Measurements from ENCODE around the gene DAB1. TPM values are rescaled to one million over a fixed set of nuclear protein-coding genes. Genes with fewer than 3 reads are reported as not detected.

Gene DAB1
- total and polyA plus RNA-seq, 2 of the 8 experiments (the other 6 are each of a cell fraction or from before 2014, with no cell fraction given), result 4.4 to 11.8 TPM

DNA sequence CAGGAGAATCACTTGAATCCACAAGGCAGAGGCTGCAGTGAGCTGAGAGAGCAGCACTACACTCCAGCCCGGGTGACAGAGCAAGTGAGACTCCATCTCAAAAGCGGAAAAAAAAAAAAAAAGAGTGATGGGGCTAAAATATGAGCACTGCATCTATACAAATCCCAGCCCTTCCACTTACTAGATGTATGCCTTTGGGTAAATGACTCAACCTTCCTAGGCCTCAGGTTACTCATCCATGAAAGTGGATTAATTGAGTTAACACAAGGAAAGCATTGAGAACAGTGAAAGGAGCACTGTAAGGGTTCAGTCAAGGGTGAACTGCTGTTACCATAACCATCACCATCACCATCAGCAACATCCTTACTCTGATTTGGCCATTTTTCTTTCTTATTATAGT, 231.6 kb downstream of the DAB1 start:
- H2AK5ac ChIP-seq (ENCODE audit: low read depth, low read length), result no peak overlapping the region
- no peak overlapping the region for H3K56ac ChIP-seq (replicated peaks; ENCODE audit: insufficient read length, low read depth, low read length)
- WGBS, 2 experiments (ENCODE audit: extremely low coverage in 1 of 2, insufficient coverage in 1 of 2, insufficient read length in 1 of 2, insufficient replicate concordance in 2 of 2, low coverage in 1 of 2, low lambda C conversion rate in 2 of 2, missing lambda C conversion rate in 1 of 2), result 88% methylated on average over 1 of the region's 2 CpGs; no CpG with 5 or more reads in 1 of the 2 experiments
- no peak overlapping the region for H3K4ac ChIP-seq (replicated peaks; ENCODE audit: insufficient read length, low read depth, low read length)
- no peak overlapping the region for H3K9ac ChIP-seq (replicated peaks in 1 of 4; ENCODE audit: extremely low read depth in 1 of 4, low read depth in 3 of 4, low read length in 3 of 4)
- no peak overlapping the region for H3K4me3 ChIP-seq (ENCODE audit: extremely low read depth in 1 of 4, insufficient read depth in 2 of 4, low read depth in 3 of 4, low read length in 4 of 4)
- no peak overlapping the region for H2BK12ac ChIP-seq (ENCODE audit: low read depth, low read length)
- no peaks in the 10 kb centered on the region for H3K36me3 ChIP-seq (ENCODE audit: control insufficient read depth in 2 of 4, insufficient read depth in 4 of 4, low read length in 3 of 4)
- no peak overlapping the region for H2BK20ac ChIP-seq (ENCODE audit: low read length)
- no peaks in the 10 kb centered on the region for H4K20me1 ChIP-seq (replicated peaks in 1 of 2; ENCODE audit: control insufficient read depth in 1 of 2, insufficient read depth in 2 of 2, low read length in 2 of 2)
- CTCF ChIA-PET (ENCODE audit: partially characterized antibody), result no interaction called here
- no peak overlapping the region for H3K14ac ChIP-seq (ENCODE audit: insufficient read length)
- H2BK5ac ChIP-seq (ENCODE audit: low read depth, low read length), result no peak overlapping the region
- no peak overlapping the region for H2BK15ac ChIP-seq (ENCODE audit: low read length)
- no peak overlapping the region for H3K18ac ChIP-seq (ENCODE audit: extremely low read depth, low read length)
- no peak overlapping the region for H2AFZ ChIP-seq (ENCODE audit: low read length)
- no peaks in the 10 kb centered on the region for H3K79me2 ChIP-seq (ENCODE audit: control insufficient read depth in 1 of 2, insufficient read depth in 2 of 2, low read length in 2 of 2)
- H4K91ac ChIP-seq (replicated peaks; ENCODE audit: insufficient read length, low read length), result no peak overlapping the region
- H3K9me3 ChIP-seq (ENCODE audit: insufficient read depth in 2 of 2, low read depth in 1 of 2, low read length in 1 of 2), result no peaks in the 10 kb centered on the region
- H3K23ac ChIP-seq (ENCODE audit: insufficient read length), result no peak overlapping the region
- no peaks in the 10 kb centered on the region for H3K79me1 ChIP-seq (ENCODE audit: low read depth, low read length)
- H3K27me3 ChIP-seq (replicated peaks in 1 of 4; ENCODE audit: control insufficient read depth in 3 of 4, extremely low read depth in 1 of 4, insufficient read depth in 3 of 4, low read length in 3 of 4), result 0 out of 7 replicates have a peak, but pooled peaks cover 0 to 2% (median 0%) of the 10 kb centered on the region in 4 experiments
- no peak overlapping the region for H3K27ac ChIP-seq (ENCODE audit: low read depth, low read length)
- H4K5ac ChIP-seq (ENCODE audit: insufficient read length, low read depth, low read length), result no peak overlapping the region
- H4K8ac ChIP-seq (ENCODE audit: extremely low read depth, insufficient read depth, low read length), result no peak overlapping the region
- FAIRE-seq (no peak), DNase-seq (ENCODE audit: low read depth in 1 of 2, low spot score in 2 of 2) (no peak)
- no peak overlapping the region for H3K4me2 ChIP-seq (ENCODE audit: insufficient read depth in 1 of 2, low read depth in 2 of 2, low read length in 2 of 2)
- no peaks in the 10 kb centered on the region for H3K23me2 ChIP-seq (ENCODE audit: low read depth, low read length)
- H2BK120ac ChIP-seq (replicated peaks; ENCODE audit: low read depth, low read length), result no peak overlapping the region
- peaks cover 0 to 6% (median 1%) of the 10 kb centered on the region in 4 experiments; a peak in 3 of 7 replicates for H3K4me1 ChIP-seq (replicated peaks in 1 of 4; ENCODE audit: control insufficient read depth in 3 of 4, insufficient read depth in 4 of 4, low read length in 3 of 4)
- POLR2A ChIA-PET (ENCODE audit: partially characterized antibody), result no interaction called here
- TF ChIP-seq TEAD4 (IDR thresholded peaks at IDR 0.05; ENCODE audit: low read depth, low read length) (no peak), EZH2 (IDR thresholded peaks at IDR 0.05; ENCODE audit: low read depth, low read length, severe bottlenecking) (no peak), ASH2L (IDR thresholded peaks at IDR 0.05; ENCODE audit: low read length) (no peak), EGR1 (IDR thresholded peaks at IDR 0.05; ENCODE audit: borderline replicate concordance, low read depth, low read length) (no peak), SAP30 (IDR thresholded peaks at IDR 0.05; ENCODE audit: insufficient read depth, insufficient replicate concordance, low read length) (no peak)
- TF ChIP-seq, protein P1, sequence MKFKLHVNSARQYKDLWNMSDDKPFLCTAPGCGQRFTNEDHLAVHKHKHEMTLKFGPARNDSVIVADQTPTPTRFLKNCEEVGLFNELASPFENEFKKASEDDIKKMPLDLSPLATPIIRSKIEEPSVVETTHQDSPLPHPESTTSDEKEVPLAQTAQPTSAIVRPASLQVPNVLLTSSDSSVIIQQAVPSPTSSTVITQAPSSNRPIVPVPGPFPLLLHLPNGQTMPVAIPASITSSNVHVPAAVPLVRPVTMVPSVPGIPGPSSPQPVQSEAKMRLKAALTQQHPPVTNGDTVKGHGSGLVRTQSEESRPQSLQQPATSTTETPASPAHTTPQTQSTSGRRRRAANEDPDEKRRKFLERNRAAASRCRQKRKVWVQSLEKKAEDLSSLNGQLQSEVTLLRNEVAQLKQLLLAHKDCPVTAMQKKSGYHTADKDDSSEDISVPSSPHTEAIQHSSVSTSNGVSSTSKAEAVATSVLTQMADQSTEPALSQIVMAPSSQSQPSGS (IDR thresholded peaks at IDR 0.05; ENCODE audit: low read length), result no peak
- TF ChIP-seq, protein P2, sequence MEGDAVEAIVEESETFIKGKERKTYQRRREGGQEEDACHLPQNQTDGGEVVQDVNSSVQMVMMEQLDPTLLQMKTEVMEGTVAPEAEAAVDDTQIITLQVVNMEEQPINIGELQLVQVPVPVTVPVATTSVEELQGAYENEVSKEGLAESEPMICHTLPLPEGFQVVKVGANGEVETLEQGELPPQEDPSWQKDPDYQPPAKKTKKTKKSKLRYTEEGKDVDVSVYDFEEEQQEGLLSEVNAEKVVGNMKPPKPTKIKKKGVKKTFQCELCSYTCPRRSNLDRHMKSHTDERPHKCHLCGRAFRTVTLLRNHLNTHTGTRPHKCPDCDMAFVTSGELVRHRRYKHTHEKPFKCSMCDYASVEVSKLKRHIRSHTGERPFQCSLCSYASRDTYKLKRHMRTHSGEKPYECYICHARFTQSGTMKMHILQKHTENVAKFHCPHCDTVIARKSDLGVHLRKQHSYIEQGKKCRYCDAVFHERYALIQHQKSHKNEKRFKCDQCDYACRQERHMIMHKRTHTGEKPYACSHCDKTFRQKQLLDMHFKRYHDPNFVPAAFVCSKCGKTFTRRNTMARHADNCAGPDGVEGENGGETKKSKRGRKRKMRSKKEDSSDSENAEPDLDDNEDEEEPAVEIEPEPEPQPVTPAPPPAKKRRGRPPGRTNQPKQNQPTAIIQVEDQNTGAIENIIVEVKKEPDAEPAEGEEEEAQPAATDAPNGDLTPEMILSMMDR (IDR thresholded peaks at IDR 0.05; ENCODE audit: control extremely low read depth in 1 of 3, insufficient read depth in 1 of 3, low read depth in 1 of 3, low read length in 3 of 3), result no peak
- TF ChIP-seq, protein P3, sequence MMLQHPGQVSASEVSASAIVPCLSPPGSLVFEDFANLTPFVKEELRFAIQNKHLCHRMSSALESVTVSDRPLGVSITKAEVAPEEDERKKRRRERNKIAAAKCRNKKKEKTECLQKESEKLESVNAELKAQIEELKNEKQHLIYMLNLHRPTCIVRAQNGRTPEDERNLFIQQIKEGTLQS (IDR thresholded peaks at IDR 0.05; ENCODE audit: insufficient read depth, low read depth, low read length), result no peak

All from H1 (cell line).